HUES6 (cell line): Measurements from ENCODE around the gene LCAT.
"Not testable (repeated sequence)": the region's sequence is repeated elsewhere in the genome, so short reads cannot be mapped to it uniquely, and the experiment has no call there.

Experiments
- H3K27ac ChIP-seq: 2 replicates; pipeline ENCODE4 v1.7.0; 2013; ENCODE audit warnings: low read depth, mild to moderate bottlenecking, low read length, inconsistent platforms
- H3K27me3 ChIP-seq: 2 replicates; pipeline ENCODE4 v1.6.1; 2013; ENCODE audit warnings: low read length; ENCODE audit not compliant: control insufficient read depth, insufficient read depth
- H3K36me3 ChIP-seq: 2 replicates; pipeline ENCODE4 v1.6.1; 2013; ENCODE audit warnings: low read length; ENCODE audit not compliant: control insufficient read depth, insufficient read depth
- H3K4me1 ChIP-seq: 2 replicates; pipeline ENCODE4 v1.6.1; 2013; ENCODE audit warnings: low read length; ENCODE audit not compliant: control insufficient read depth, insufficient read depth
- H3K4me3 ChIP-seq: 2 replicates; pipeline ENCODE4 v1.5.1; 2013; ENCODE audit warnings: low read depth, low read length
- H3K9ac ChIP-seq: one replicate; pipeline ENCODE4 v1.6.1; 2013; ENCODE audit warnings: mild to moderate bottlenecking, low read length
- H3K9me3 ChIP-seq: 2 replicates; pipeline ENCODE4 v1.6.1; 2013; ENCODE audit warnings: low read depth, low read length; ENCODE audit not compliant: control insufficient read depth, insufficient read depth

LCAT gene

DNA sequence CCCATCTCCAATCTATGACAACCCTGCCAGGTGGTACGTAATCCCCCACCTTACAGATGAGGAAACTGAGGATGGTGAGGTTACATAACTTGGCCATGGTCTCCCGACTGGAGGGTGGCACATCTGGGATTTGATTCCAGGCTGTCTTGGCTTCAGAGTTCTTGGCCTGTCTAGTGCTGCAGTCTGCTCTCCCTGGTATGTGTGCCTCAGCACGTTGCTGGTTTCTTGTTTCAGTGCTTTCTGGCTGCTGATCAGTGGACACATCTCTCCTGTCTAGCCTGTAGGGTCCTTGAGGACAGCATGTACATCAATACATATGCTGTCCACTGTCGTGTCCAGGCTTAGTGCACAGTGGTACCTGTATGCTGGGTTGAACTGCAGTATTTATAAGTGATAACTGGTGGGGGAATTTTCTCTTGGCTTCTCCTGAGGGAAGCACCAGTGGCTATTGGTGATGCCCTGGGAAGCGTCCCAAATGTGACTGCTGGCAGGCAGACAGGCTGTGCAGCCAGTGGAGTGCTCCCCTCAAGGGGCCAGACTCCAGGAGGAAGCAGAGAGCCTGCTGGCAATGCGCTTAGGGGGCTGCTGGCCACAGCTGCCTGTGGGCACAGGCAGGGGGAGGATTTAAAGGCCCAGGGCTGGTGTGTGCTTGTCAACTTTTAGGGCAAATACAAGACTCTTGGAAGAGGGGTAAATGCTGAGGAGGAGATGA lies 26.6 kb downstream of the LCAT start:
- Histone ChIP-seq H3K27ac (peak overlapping the region; percentile 9; the same call in 1 of the 2 replicates), H3K4me3 (no peak overlapping the region), H3K36me3 (peaks cover 13% of the 10 kb centered on the region), H3K9me3 (no peaks in the 10 kb centered on the region), H3K9ac (no peak overlapping the region), H3K4me1 (peaks cover 32% of the 10 kb centered on the region), H3K27me3 (no peaks in the 10 kb centered on the region)

DNA sequence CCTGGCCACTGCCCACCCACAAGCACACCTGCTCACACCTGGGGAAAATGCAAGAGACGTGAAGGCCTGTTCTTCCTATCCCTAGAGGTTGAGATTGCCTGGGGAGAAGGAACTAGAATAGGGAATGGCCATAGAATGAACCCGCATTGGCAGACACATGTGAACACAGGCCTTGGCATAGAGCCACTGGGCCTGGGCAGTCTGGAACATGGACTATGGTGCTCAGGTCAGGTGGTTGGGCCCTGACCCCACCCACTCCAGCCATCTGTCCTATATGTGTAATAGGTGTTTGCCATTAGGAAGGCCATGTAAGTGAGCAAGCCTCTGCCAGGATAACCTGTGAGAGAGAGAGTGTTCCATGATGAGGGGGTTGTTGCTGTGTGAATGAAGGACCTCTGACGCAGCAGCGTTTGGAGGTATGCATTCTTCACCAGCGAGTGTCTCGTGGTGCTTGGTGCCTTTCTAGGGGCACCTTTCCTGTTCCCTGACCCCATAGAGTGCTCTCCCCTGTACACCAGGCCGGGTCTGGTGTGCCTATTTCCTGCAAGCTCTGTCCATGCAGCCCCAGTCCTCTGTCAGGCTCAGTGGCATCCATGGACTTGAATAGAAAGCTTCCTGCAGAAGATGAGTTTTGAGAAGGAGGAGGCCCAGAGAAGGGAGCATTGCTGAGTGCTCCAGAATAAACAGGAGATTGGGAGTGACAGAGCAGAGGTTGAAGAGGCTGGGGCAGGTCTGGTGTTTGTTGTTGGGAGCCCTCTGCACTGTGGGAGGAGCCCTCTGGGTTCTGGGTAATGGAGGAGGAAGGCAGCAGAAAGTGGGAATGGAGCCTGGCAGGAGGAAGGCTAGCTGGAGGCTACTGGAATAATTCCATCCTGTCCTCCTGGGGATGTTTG lies 27.8 kb downstream of the LCAT start:
- H3K4me1 ChIP-seq: peaks cover 32% of the 10 kb centered on the region
- no peaks in the 10 kb centered on the region for H3K27me3 ChIP-seq
- no peak overlapping the region for H3K27ac ChIP-seq
- peak overlapping the region; percentile 34 for H3K9ac ChIP-seq
- no peak overlapping the region for H3K4me3 ChIP-seq
- H3K36me3 ChIP-seq: peaks cover 19% of the 10 kb centered on the region
- no peaks in the 10 kb centered on the region for H3K9me3 ChIP-seq

- H3K36me3 ChIP-seq: peaks cover 19% of the 10 kb centered on the region
- H3K9me3 ChIP-seq: not testable (repeated sequence)
These were observed 28.5 kb downstream of the LCAT start for GRCh38 chr16:67915496-67915769.

GRCh38 chr16:67914758-67915495 lies 29.0 kb downstream of the LCAT start:
- H3K27ac ChIP-seq: peak overlapping the region; percentile 12; the same call in 1 of the 2 replicates

More at GRCh38 chr16:67915496-67915769, 28.5 kb downstream of the LCAT start:
- H3K9ac ChIP-seq: peak overlapping the region; percentile 62
- not testable (repeated sequence) for H3K4me3 ChIP-seq, H3K27ac ChIP-seq, H3K27me3 ChIP-seq
- peaks cover 32% of the 10 kb centered on the region for H3K4me1 ChIP-seq

DNA sequence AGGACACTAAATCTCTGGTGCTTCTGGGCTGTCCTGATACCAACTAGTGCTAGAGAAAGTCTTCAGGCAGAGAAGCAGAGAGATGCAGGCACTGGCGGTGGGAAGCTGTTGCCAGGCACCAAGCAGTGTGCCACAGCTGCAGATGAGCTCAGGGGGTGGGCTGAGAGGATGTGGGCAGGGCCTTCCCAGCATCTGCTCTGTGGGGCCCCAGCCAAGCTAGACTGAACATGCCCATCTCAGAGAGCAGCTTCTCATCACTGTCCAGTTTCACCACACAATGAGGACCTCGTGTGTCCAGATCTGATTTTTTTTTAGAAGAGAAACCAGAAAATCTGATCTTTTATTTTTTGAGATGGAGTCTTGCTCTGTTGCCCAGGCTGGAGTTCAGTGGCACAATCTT lies 33.8 kb downstream of the LCAT start:
- H3K36me3 ChIP-seq: peaks cover 24% of the 10 kb centered on the region

More at GRCh38 chr16:67914758-67915495, 29.0 kb downstream of the LCAT start:
- Histone ChIP-seq H3K27me3 (no peaks in the 10 kb centered on the region), H3K9me3 (no peaks in the 10 kb centered on the region), H3K4me1 (peaks cover 32% of the 10 kb centered on the region), H3K4me3 (no peak overlapping the region), H3K9ac (peak overlapping the region; percentile 62), H3K36me3 (peaks cover 22% of the 10 kb centered on the region)

GRCh38 chr16:67909056-67909742 lies 34.7 kb downstream of the LCAT start:
- H3K27ac ChIP-seq: no peak overlapping the region
- H3K27me3 ChIP-seq: no peaks in the 10 kb centered on the region

More for the DNA sequence above, 33.8 kb downstream of the LCAT start:
- Histone ChIP-seq H3K27me3 (no peaks in the 10 kb centered on the region), H3K9ac (no peak overlapping the region), H3K4me3 (no peak overlapping the region), H3K27ac (no peak overlapping the region), H3K4me1 (peaks cover 6% of the 10 kb centered on the region), H3K9me3 (no peaks in the 10 kb centered on the region)

DNA sequence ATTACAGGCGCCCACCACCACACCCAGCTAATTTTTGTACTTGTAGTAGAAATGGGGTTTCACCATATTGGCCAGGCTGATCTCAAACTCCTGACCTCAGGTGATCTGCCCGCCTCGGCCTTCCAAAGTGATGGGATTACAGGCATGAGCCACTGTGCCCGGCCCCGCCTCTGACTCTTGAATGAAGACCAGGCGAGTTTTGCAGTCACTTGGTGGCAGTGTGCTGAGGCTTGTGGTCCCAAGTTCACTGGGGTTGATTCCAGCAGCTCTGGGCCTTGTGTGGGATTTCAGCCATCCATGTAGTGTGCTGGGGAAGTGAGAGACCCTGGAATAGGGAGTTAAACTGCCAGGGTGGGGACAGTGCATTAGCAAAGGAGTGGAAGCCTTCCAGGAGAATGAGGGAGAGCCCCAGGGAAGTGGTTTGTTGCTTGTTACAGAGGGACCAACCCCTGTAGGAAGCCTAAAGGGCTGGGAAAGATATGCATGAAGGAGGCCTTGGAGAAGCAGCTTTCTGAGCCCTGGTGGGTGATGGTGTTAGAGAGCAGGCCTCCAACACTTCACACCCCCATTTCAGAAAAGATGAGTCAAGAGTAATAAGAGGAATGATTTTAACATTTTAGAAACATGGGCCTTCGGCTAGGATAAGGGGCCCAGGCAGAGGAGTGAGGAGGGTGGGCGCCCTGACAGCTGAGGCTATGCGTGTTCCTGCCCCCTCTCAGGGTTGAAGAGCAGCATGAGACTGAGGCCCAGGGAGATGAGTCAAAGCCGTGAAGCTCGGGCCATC lies 36.3 kb downstream of the LCAT start:
- Histone ChIP-seq H3K4me3 (no peak overlapping the region), H3K4me1 (no peaks in the 10 kb centered on the region), H3K27me3 (no peaks in the 10 kb centered on the region), H3K36me3 (peaks cover 33% of the 10 kb centered on the region), H3K27ac (no peak overlapping the region), H3K9me3 (no peaks in the 10 kb centered on the region), H3K9ac (no peak overlapping the region)

More at GRCh38 chr16:67909056-67909742, 34.7 kb downstream of the LCAT start:
- Histone ChIP-seq H3K9me3 (no peaks in the 10 kb centered on the region), H3K4me3 (no peak overlapping the region), H3K9ac (no peak overlapping the region), H3K4me1 (no peaks in the 10 kb centered on the region), H3K36me3 (peaks cover 24% of the 10 kb centered on the region)

DNA sequence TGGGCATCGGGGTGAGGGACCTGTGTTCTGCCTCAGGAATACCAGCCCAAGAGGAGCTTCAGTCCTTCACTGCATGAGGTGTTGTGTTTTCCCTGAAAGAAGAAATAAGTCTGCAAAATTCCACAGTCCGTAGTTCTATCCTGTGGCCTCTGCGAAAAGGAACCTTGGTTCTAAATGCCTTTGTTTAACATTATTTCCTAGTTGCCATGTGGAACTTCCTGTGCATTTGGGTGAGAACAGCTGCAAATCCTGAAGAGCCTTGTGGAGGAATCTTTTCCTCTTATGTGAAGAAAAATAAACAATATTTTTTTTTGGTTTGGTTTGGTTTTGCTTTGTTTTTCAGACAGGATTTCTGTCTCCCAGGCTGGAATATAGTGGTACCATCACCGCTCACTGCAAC lies 41.1 kb downstream of the LCAT start:
- H3K9ac ChIP-seq: no peak overlapping the region
- no peaks in the 10 kb centered on the region for H3K4me1 ChIP-seq
- H3K27me3 ChIP-seq: no peaks in the 10 kb centered on the region
- no peak overlapping the region for H3K4me3 ChIP-seq
- H3K36me3 ChIP-seq: peaks cover 12% of the 10 kb centered on the region
- H3K9me3 ChIP-seq: no peaks in the 10 kb centered on the region
- no peak overlapping the region; the same call in 1 of the 2 replicates for H3K27ac ChIP-seq

GRCh38 chr16:67901734-67902133 lies 42.2 kb downstream of the LCAT start:
- Histone ChIP-seq H3K4me3 (no peak overlapping the region), H3K9me3 (no peaks in the 10 kb centered on the region), H3K27ac (no peak overlapping the region), H3K27me3 (no peaks in the 10 kb centered on the region), H3K9ac (no peak overlapping the region), H3K36me3 (peaks cover 12% of the 10 kb centered on the region), H3K4me1 (no peaks in the 10 kb centered on the region)

GRCh38 chr16:67897231-67897630 lies 46.7 kb downstream of the LCAT start:
- Histone ChIP-seq H3K27ac (no peak overlapping the region), H3K9me3 (no peaks in the 10 kb centered on the region)

More at GRCh38 chr16:67897231-67897630, 46.7 kb downstream of the LCAT start:
- H3K36me3 ChIP-seq: peaks cover 2% of the 10 kb centered on the region; the same call in 1 of the 2 replicates
- no peak overlapping the region for H3K9ac ChIP-seq
- H3K4me1 ChIP-seq: peaks cover 12% of the 10 kb centered on the region; the same call in 1 of the 2 replicates
- H3K4me3 ChIP-seq: no peak overlapping the region
- no peaks in the 10 kb centered on the region for H3K27me3 ChIP-seq
